Measurements from ENCODE around the gene HTR2B. TPM values are rescaled to one million over a fixed set of nuclear protein-coding genes. Genes with fewer than 3 reads are reported as not detected.
A peak's percentile ranks its signal among the peaks of the same experiment; 100 is the strongest.

The HTR2B gene
- polyA plus RNA-seq, 1 experiment, result 0.92 TPM

GRCh38 chr2:231161252-231161839 is 36.5 kb upstream of the HTR2B start:
- H3K36me3 ChIP-seq (ENCODE audit: control insufficient read depth, insufficient read depth, low read length), result no peaks in the 10 kb centered on the region
- ChIA-PET POLR2A (no interaction called here), CTCF (interaction anchor here (1.1 kb wide), 1 partner anchor 31 kb away, joined by 3 read pairs; no protein-coding TSS in a partner anchor)
- DNase-seq (ENCODE audit: low read depth), result no peak
- TF ChIP-seq, protein P1, sequence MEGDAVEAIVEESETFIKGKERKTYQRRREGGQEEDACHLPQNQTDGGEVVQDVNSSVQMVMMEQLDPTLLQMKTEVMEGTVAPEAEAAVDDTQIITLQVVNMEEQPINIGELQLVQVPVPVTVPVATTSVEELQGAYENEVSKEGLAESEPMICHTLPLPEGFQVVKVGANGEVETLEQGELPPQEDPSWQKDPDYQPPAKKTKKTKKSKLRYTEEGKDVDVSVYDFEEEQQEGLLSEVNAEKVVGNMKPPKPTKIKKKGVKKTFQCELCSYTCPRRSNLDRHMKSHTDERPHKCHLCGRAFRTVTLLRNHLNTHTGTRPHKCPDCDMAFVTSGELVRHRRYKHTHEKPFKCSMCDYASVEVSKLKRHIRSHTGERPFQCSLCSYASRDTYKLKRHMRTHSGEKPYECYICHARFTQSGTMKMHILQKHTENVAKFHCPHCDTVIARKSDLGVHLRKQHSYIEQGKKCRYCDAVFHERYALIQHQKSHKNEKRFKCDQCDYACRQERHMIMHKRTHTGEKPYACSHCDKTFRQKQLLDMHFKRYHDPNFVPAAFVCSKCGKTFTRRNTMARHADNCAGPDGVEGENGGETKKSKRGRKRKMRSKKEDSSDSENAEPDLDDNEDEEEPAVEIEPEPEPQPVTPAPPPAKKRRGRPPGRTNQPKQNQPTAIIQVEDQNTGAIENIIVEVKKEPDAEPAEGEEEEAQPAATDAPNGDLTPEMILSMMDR (IDR thresholded peaks at IDR 0.05; ENCODE audit: insufficient read depth, low read depth, low read length), result no peak
- H3K27me3 ChIP-seq (ENCODE audit: control insufficient read depth, insufficient read depth, low read length), result no peaks in the 10 kb centered on the region
- H3K4me3 ChIP-seq (ENCODE audit: low read depth, low read length), result no peak overlapping the region

DNA sequence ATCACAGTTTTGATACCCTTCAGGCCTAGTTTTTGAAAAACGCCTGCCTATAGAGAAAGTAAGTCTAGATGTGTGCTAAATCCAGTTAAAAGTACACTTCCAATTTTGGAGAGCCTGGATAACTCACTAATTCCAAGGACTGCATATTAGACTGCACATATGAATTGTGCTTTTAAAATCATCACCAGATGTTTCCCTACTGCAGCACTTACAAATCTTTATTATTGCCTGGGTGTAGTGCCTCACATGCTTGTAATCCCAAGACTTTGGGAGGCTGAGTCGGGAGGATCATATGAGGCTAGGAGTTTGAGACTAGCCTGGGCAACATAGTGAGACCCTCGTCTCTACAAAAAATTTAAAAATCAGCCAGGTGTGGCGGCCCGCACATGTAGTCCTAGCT is 35.9 kb upstream of the HTR2B start:
- TF ChIP-seq, protein P1 (IDR thresholded peaks at IDR 0.05; ENCODE audit: insufficient read depth, low read depth, low read length), result no peak
- Histone ChIP-seq H3K4me3 (ENCODE audit: low read depth, low read length) (no peak overlapping the region), H3K36me3 (ENCODE audit: control insufficient read depth, insufficient read depth, low read length) (no peaks in the 10 kb centered on the region), H3K27me3 (ENCODE audit: control insufficient read depth, insufficient read depth, low read length) (no peaks in the 10 kb centered on the region)
- ChIA-PET POLR2A (no interaction called here), CTCF (no interaction called here)
- DNase-seq (ENCODE audit: low read depth), result no peak

GRCh38 chr2:231159306-231159705 is 34.5 kb upstream of the HTR2B start:
- Histone ChIP-seq H3K36me3 (ENCODE audit: control insufficient read depth, insufficient read depth, low read length) (peaks cover 1% of the 10 kb centered on the region; the same call in 1 of the 2 replicates), H3K4me3 (ENCODE audit: low read depth, low read length) (no peak overlapping the region), H3K27me3 (ENCODE audit: control insufficient read depth, insufficient read depth, low read length) (no peaks in the 10 kb centered on the region)
- ChIA-PET POLR2A (interaction anchor here (0.6 kb wide), 1 partner anchor 373 kb away, joined by 11 read pairs; no protein-coding TSS in a partner anchor), CTCF (interaction anchor here (1.0 kb wide), 1 partner anchor 32 kb away, joined by 3 read pairs; no protein-coding TSS in a partner anchor)
- no peak for DNase-seq (ENCODE audit: low read depth)
- TF ChIP-seq, protein P1 (IDR thresholded peaks at IDR 0.05; ENCODE audit: insufficient read depth, low read depth, low read length), result no peak

DNA sequence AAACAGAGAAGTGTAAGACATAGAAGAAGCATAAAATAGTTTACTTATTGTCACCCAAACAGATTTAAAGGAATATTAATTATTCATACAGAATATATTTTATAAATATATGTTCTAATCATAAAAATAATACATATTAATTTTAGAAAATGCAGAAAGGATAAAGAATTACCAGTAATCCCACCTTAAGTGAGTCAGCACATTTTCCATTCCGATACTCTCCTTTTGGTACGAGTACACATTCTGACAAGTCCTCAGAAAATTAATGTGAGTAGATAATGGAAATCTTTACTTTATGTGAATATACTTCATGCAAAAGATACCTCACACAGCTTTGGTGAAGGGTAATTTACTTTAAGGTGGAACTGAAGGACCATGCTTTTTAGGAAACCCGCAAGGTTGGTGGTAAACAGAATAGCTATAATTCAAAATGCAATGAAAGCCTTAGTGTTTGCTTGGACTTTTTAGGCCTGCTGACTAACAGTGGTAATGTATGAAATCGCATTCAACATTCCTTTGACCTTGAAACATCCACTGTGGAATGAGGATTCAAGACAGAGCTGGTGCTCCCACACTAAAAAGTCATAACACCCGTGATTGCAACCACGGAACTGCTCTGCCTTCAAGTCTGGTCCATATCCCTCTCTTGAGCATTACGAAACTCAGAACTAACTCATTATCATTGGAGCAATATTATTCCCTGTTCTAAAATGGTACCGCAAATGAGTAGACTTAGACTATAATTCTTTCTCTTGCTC is 28.1 kb upstream of the HTR2B start:
- CTCF ChIA-PET, result interaction anchor here (0.8 kb wide), 1 partner anchor 49 kb away, joined by 3 read pairs; no protein-coding TSS in a partner anchor
- H3K27me3 ChIP-seq (ENCODE audit: control insufficient read depth, insufficient read depth, low read length), result no peaks in the 10 kb centered on the region
- POLR2A ChIA-PET, result interaction anchor here (0.6 to 1.0 kb wide), 3 partner anchors 9 to 564 kb away, joined by 3 read pairs; no protein-coding TSS in a partner anchor
- no peak for DNase-seq (ENCODE audit: low read depth)
- H3K4me3 ChIP-seq (ENCODE audit: low read depth, low read length), result no peak overlapping the region
- TF ChIP-seq, protein P1 (IDR thresholded peaks at IDR 0.05; ENCODE audit: insufficient read depth, low read depth, low read length), result no peak
- H3K36me3 ChIP-seq (ENCODE audit: control insufficient read depth, insufficient read depth, low read length), result peaks cover 5% of the 10 kb centered on the region

- DNase-seq (ENCODE audit: low read depth), result peak; percentile 39
- ChIA-PET POLR2A (interaction anchor here (0.6 kb wide), 1 partner anchor 13 kb away, joined by 3 read pairs; no protein-coding TSS in a partner anchor), CTCF (interaction anchor here (0.7 kb wide), 1 partner anchor 60 kb away, joined by 3 read pairs; no protein-coding TSS in a partner anchor)
- TF ChIP-seq, protein P1 (IDR thresholded peaks at IDR 0.05; ENCODE audit: insufficient read depth, low read depth, low read length), result no peak
- no peak overlapping the region for H3K4me3 ChIP-seq (ENCODE audit: low read depth, low read length)
- no peaks in the 10 kb centered on the region for H3K27me3 ChIP-seq (ENCODE audit: control insufficient read depth, insufficient read depth, low read length)
- peaks cover 1% of the 10 kb centered on the region; the same call in 1 of the 2 replicates for H3K36me3 ChIP-seq (ENCODE audit: control insufficient read depth, insufficient read depth, low read length)
These were observed 21.8 kb upstream of the HTR2B start for GRCh38 chr2:231146665-231147064.
